ENCODE measurements around the gene KLRC3.
"Not testable (repeated sequence)": the region's sequence is repeated elsewhere in the genome, so short reads cannot be mapped to it uniquely, and the experiment has no call there.

Gene KLRC3

DNA sequence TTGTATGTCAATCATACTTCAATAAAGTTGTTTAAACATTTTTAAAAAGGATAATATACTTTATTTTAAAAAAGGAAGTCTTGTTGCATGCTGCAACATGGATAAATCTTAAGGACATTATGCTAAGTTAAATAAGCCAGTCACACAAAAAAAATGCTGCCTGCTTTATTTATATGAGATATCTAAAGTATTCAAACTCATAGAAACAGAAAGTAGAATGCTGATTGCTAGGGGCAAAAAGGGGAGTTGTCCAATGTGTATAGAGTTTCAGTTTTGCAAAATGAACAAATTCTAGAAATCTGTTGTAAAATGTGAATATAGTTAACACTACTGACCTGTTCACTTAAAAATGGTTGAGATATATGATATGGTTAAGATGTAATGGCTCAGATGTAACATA is 19.6 kb downstream of the KLRC3 start:
- no peak for DNase-seq (ENCODE audit: low read depth)

DNA sequence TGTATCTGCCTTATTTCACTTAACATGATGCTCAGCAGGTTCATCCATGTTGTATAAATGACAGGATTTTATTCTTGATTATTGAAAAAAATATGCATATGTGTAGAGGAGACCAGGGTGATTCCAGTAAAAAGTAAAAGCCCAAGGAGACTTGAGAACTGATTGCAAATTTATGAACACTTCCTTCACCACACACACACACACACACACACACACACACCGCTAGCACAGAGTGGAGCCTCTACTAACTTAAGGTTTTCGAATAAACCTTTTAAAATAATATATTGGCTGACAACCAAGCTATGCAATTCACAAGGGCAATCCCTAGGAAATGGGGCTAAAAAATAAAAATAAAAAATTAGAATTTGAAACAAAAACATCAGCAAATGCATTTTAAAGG is 22.2 kb downstream of the KLRC3 start:
- DNase-seq (ENCODE audit: low read depth): no peak

DNA sequence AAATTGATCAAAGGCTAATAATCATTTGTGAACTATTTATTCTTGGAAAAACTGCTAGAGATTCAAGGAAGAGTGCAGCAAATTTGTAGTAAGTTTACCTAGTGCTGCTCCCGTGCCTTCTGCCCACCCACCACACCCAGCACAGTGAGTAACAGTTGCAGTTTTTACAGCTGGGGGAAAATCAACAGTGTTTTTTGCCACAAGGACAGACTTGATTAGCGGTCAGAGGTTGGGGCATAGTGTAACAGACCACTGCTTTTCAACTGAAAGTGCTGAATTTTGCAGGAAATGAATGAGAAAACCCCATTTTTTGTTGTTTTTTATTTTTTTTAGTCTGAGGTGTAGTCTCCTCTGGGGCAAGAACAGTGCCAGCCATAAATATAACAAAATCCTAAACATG is 23.1 kb downstream of the KLRC3 start:
- DNase-seq (ENCODE audit: low read depth): no peak

DNA sequence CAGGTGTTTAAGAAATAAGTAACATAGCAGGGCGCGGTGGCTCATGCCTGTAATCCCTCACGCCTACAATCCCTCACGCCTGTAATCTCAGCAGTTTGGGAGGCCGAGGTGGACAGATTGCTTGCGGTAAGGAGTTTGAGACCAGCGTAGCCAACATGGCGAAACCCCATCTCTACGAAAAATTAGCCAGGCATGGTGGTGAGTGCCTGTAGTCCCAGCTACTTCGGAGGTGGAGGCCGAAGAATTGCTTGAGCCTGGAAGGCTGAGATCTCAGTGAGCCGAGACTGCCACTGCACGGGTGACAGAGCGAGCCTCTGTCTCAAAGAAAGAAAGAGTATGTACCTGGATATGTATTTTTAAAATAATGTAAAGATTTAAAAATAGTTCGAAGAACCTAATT is 24.2 kb downstream of the KLRC3 start:
- not testable (repeated sequence) for DNase-seq (ENCODE audit: low read depth)

DNA sequence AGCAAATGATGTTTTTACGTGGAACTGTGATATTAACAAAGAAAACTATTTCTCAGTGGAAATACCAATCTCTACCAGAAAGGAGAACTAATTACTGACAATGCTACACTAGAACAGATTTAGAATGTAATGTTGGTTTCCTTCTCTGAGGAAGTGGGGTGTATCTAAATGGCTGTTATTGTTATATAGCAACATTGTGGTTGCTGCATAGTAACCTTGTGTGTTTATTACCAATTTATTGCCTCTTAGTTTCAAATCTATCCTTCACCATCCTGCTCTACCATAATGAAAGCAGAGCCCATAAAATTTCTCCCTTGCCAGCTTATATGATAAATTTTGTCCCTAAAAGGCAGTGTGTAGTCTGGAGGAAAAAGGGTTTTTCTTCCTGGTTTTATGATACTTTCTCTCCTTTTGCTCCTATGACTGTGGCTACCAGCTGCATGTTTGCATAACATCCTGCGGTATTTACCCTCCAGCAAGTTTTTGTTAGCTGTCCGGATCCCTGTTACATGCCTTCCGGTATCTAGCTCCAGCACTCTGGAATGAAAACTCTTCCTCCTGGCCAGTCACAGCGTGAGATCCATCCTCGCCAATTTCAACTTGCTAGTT is 24.9 kb downstream of the KLRC3 start:
- DNase-seq (ENCODE audit: low read depth): no peak

DNA sequence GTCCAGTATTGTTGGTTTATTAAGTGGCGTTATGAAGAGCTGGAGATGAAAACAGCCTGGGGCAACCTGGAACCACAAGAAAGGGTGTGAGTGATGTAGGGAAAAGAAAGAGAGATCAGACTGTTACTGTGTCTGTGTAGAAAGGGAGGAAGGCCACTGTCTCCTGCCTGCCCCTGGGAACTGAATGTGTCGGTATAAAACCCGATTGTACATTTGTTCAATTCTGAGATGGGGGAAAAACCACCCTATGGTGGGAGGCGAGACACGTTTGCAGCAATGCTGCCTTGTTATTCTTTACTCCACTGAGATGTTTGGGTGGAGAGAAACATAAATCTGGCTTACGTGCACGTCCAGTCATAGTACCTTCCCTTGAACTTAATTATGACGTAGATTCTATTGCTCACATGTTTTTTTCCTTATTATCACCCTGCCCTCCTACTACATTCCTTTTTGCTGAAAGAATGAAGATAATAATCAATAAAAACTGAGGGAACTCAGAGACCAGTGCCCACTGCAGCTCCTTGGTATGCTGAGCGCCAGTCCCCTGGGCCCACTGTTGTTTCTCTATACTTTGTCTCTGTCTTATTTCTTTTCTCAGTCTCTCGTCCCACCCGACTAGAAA is 25.8 kb downstream of the KLRC3 start:
- not testable (repeated sequence) for DNase-seq (ENCODE audit: low read depth)

DNA sequence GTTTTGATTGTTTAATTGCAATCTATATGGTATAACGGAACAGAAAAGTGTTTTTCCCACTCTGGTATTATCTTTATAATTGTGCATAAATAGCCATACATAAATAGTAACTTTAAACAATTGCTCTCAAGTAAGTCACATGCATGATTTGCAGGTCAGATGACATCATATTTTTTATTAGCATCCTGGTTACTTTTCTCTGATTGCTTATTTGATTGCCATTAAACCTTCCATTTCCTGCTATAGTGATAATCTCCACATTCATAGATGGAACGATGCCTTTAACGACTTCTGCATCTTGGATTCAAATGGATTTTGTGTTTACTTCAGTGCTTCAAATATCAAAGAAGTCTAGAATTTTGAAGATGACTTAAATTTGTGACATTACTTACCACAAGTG is 27.1 kb downstream of the KLRC3 start:
- no peak for DNase-seq (ENCODE audit: low read depth)

DNA sequence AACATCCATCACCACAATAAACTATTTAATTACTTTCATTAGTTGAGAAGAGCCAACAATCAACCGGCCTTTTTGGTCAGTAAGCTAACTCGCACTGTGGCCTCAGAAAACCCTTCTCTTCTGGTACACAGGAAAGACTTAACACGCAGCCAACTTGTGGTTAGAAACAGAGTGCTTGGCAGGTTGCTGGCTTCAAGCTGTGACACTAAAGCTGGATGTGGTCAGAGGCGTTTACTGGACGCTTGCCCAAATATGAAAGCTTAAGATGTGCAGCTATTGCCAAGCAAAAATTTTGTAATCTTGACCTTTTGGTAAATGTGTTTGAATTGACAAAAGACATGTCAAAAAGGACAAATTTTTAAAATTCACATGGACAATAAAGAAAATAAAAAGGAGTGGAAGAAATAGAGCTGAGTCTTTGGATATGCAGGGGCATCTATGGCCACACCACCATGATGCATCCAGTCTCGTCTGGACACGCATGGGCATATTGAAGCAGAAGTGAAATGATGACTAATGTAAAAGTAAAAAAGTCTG is 27.9 kb downstream of the KLRC3 start:
- DNase-seq (ENCODE audit: low read depth): no peak

DNA sequence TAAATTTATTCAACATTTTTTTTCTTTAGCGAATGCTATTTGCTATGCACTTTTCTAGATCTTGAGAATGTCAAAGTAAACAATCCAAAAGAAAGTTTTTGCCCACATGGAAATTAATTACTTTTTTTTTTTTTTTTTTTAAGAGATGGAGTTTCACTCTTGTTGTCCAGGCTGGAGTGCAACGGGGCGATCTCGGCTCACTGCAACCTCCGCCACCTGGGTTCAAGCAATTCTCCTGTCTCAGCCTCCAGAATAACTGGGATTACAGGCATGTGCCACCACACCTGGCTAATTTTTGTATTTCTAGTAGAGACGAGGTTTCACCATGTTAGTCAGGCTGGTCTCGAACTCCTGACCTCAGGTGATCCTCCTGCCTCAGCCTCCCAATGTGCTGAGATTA is 29.4 kb downstream of the KLRC3 start:
- not testable (repeated sequence) for DNase-seq (ENCODE audit: low read depth)

DNA sequence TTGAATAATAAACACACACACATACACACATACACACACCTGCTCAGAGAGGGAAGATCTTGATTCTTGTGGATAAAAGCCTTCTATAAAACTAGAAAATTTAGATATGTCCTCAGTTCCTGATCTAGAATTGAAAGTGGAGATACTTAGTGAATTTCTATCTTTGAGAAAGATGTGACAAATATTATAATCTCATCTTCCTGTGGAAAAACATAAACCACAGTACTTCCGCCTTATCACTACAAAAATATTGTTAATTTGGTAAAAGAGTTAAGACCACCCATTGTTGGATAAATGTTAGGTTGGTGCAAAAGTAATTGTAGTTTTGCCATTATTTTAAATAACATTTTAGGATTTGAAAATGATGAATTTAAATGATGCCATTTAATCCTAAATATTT is 30.5 kb downstream of the KLRC3 start, which contains the start of gene KLRK1:
KLRK1 (minus strand) TSS at position 138 of the 400 bp plus-strand sequence. CDS start 1,231 bp downstream, outside the sequence.
- DNase-seq (ENCODE audit: low read depth): no peak

DNA sequence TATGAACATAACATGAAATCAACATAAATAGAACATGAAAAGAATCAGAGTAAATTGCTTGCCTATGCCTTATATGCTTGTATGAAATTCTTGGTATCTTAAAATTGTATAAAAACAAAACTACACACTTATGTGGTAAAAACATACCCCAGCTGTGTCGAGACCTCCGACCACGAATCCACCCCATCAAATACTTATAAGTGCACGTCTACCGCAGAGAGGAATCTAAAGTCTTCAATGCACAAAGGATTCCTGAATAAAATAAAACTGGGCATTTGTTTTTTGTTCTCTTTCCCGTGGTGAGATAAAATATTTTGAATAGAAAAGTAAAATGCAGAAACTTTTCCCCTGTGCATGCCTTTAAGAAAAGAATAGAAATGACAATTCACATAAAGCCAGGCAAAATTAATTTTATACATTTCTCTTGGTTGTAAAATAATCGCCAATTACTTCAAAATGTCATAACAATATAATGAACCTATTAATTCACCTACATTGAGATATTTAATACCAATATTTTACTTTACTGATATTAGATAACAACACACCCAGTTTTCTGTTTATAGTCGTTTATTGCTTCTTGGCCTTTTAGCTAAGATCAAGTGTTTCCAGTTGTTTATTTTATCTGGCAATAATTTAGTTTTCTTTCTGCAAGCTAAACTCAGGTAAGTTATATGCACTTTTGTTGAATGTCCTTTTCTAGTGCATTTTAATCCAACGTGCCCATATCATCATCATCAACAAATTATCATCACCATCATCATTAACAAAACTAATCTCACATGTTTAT is 31.6 kb downstream of the KLRC3 start:
- no peak for DNase-seq (ENCODE audit: low read depth)

DNA sequence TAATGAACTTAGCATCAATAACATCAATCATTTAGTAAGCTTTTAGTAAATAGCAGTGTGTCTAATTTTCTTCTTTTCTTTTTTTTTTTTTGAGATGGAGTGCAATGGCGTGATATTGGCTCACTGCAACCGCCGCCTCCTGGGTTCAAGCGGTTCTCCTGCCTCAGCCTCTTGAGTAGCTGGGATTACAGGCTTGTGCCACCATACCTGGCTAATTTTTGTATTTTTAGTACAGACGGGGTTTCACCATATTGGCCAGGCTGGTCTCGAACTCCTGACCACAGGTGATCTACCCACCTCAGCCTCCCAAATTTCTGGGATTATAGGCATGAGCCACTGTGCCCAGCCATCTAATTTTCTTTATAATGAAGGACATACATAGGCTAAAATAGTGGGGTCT is 32.9 kb downstream of the KLRC3 start:
- DNase-seq (ENCODE audit: low read depth): not testable (repeated sequence)

DNA sequence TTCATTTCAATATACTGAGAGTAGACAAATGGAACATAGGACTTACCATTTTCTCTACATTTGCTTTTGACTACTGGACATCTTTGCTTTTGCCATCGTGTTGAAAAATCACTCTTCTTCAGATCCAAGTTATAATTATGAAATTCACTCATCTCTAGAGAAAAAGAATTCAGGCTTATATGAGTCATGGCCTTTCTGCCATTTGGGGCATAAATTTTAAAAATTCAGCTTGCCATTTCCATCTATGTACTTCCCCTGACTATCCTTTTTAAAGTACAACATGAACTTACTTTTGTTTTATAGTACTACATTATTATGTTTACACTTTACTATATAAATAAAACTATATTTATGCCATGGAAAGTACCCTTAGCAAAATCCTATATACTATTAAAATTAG is 33.5 kb downstream of the KLRC3 start:
- no peak for DNase-seq (ENCODE audit: low read depth)

DNA sequence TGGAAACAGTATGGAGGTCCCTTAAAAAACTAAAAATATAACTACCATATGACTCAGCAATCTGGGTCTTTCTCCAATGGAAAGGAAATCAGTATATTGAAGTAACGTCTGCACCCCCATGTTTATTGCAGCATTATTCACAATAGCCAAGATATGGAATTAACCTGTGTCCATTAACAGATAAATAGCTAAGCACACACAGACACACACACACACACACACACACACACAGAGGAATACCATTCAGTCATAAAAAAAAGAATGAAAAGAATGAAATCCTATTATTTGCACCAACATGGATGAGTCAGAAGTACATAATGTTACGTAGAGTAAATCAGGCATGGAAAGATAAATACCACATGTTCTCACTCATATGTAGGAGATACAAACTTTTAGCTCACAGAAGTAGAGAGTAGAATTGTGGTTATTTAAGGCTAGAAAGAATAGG is 35.2 kb downstream of the KLRC3 start:
- no peak for DNase-seq (ENCODE audit: low read depth)

DNA sequence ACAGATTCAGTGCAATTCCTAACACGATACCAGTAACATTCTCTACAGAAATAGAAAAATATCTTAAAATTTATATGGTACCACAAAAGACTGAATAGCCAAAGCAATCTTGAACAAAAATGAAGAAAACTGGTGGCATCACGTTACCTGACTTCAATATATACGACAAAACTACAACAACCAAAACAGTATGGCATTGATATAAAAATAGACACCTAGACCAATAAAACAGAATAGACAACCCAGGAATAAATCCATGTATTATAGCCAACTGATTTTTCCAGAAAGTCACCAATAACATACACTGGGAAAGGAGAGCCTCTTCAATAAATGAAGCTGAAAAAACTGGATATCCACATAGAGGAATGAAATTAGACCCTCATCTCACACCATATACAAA is 36.2 kb downstream of the KLRC3 start:
- no peak for DNase-seq (ENCODE audit: low read depth)

DNA sequence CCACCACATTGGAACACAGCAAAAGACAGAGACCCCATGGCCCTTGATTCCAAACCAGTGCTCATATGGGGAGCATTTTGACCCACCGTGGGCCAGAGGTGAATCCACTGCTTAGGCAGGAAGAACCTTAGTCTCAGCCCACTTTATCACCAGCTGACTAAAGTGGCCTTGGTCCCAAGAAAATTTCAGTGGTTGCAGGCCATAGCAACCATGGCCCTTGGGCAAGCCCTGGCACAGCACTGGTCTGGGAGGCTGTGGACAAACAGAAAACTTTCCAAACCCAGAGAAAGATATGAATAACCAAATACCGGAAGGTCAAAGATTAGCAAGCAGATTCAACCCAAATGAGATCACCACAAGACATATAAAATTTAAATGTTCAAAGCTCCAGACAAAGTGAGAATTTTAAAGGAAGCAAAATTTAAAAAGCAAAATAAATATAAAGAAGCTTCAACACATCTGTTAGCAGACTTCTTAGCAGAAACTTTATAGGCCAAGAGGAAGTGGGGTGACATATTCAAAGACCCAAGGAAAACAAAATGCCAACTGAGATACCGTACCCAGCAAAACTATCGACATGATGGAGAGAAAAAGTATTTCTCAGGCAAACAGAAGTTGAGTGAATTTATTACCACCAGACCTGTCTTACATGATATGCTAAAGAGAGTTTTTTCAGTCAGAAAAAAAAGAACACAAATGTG is 38.3 kb downstream of the KLRC3 start:
- no peak for DNase-seq (ENCODE audit: low read depth)

DNA sequence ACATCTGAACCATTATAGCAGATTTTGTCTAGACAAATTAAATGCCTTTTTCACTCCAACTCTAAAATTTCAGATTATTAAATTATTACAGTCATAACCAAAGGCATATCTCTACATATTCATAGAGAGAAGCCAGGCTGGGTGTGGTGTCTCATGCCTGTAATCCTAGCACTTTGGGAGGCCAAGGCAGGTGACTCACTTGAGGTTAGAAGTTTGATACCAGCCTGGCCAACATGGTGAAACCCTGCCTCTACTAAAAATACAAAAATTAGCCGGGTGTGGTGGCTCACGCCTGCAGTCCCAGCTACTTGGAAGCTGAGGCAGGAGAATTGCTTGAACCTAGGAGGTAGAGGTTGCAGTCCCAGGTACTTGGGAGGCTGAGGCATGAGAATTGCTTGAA is 41.7 kb downstream of the KLRC3 start:
- not testable (repeated sequence) for DNase-seq (ENCODE audit: low read depth)

DNA sequence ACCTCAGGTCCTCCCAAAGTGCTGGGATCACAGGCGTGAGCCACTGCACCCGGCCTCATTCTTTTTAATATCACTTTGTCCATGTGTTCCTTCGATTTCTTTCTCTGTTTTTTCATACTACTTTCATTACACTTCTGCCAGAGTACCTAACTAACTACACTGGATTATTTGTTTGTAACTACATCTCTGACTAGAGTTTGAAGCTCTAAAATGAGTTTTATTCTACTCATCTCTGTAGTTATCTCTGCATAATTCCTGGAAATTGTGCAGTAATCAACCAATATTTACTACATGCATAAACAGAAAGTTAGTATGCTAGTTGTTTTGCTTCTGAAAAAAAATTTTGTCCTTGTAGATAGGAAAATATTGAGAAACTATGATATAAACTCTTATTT is 45.8 kb downstream of the KLRC3 start:
- DNase-seq (ENCODE audit: low read depth): no peak

DNA sequence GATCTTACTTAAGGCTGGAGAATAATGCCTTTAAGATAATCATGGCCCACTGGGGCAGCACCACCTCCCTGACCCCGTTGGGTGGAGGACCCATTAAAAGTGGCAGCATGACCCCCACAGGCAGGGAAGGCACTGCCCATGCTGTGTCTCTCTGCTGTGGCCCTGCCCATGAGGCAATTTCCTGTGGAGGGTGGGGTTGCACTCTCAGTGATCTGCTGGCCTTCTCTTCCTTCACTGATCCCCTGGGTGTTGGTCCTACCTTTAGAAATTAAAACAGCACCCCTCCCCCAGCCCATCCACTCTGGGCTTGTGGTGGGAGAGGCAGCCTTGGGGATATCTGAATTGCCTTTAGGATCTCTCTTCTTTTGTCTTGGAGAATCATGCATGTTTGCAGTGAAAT is 47.8 kb downstream of the KLRC3 start:
- DNase-seq (ENCODE audit: low read depth): no peak

DNA sequence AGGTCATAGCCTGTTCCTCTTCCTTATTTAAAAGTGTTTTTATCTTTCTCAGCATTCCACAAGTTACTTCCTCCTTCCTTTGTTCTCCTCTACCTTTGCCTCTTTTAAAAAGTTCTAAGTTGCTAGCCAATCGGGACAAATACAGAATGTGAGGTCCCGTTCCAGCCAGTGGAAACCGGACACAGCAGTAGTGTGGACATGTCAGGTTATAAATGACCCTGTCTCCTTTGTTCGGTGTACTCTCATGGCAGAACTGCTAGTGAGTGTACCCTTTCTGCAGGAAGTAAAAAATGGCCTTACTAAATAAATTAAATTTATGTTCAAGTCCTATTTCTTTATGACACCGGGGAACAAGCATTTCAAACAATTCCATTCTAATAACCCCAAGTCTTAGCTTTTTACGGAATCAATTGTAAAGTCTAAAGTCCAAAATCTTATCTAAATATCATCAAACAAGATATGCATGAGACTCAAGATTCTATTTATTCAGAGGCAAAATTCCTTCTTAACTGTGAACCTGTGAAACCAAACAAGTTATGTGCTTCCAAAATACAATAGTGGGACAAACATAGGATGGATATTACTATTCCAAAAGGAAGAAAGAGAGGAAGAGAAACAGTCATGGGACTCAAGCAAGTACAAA is 48.4 kb downstream of the KLRC3 start:
- DNase-seq (ENCODE audit: low read depth): not testable (repeated sequence)

DNA sequence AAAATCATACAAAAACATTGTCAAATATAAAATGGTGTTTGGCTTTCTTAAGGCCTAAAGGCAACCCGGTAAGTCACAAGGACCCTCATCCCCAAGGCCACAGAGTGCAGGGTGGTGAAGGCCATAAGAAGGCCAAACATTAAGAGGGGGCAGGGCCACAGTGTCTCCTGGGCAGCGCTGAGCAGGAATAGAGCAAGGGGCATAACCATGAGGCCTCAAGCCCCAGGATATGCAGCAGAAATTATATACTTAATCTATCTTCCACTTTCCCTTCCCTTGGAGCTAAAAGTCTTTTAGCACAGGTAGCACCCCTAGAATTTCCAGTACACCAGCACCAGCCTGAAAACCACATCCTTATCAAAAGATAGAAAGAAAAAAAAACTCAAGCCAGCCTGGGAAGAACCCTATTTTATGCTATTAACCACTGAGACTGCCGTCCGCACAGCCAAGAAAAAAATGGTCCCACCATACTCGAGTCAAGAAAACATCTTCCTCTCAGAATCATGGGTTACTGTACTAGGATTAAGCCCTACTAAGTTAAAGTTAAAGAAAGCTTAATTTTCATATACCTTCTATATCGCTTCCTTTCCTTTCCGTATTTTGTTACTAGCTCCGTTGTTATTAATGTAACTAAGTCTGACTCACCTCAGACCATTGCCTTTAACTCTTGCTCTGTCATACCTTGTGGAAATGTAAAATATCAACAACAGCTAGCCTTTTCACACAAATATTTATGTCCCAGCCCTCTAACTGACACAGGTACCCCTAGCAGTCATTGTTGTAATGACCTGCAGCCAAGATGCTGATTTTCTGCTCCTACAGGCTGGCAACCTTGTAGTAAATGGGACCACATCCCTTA is 50.6 kb downstream of the KLRC3 start:
- no peak for DNase-seq (ENCODE audit: low read depth)
